GM12878 (cell line): Measurements from ENCODE around the gene ACYP2. TPM values are rescaled to one million over a fixed set of nuclear protein-coding genes. Genes with fewer than 3 reads are reported as not detected.

ENCODE experiments used
- CEBPZ ChIP-seq: fragments of 150-350 bp; IDR thresholded peaks from 2 replicates; pipeline ENCODE4 v1.6.1; 2016; ENCODE audit warnings: low read depth, low read length
- EZH2 ChIP-seq: IDR thresholded peaks from 2 replicates; pipeline ENCODE4 v1.6.1; 2012; ENCODE audit warnings: low read depth, mild to moderate bottlenecking, control low read depth, inconsistent platforms, low read length, borderline replicate concordance; ENCODE audit not compliant: control insufficient read depth
- HDGF ChIP-seq: fragments of 450-650 bp; IDR thresholded peaks from 2 replicates; pipeline ENCODE4 v1.6.1; 2016; ENCODE audit warnings: antibody characterized with exemption
- POLR2A ChIP-seq: IDR thresholded peaks from 2 replicates; pipeline ENCODE4 v1.6.1; 2011; ENCODE audit warnings: low read depth, mild to moderate bottlenecking, low read length
- SP1 ChIP-seq: IDR thresholded peaks from one replicate; pipeline ENCODE4 v1.6.1; 2011; ENCODE audit warnings: low read depth, low read length
- SPI1 ChIP-seq: IDR thresholded peaks from 2 replicates; pipeline ENCODE4 v1.6.1; 2011; ENCODE audit warnings: low read depth, mild to moderate bottlenecking, low read length, moderate library complexity, borderline replicate concordance; ENCODE audit not compliant: insufficient read depth
- SREBF1 ChIP-seq: IDR thresholded peaks from 2 replicates; pipeline ENCODE4 v1.6.1; 2012; ENCODE audit warnings: mild to moderate bottlenecking, low read length
- SRF ChIP-seq, 2 experiments: IDR thresholded peaks; 2 replicates each; pipeline ENCODE4 v1.6.1; 2011; ENCODE audit warnings: low read depth in 2 of 2, low read length in 2 of 2, mild to moderate bottlenecking in 1 of 2, moderate library complexity in 1 of 2
- SUPT20H ChIP-seq: IDR thresholded peaks from 2 replicates; pipeline ENCODE4 v1.6.1; 2011; ENCODE audit warnings: low read depth, mild to moderate bottlenecking, low read length, moderate library complexity, borderline replicate concordance; ENCODE audit not compliant: control insufficient read depth
- WRNIP1 ChIP-seq: IDR thresholded peaks from 2 replicates; pipeline ENCODE4 v1.6.1; 2011; ENCODE audit warnings: low read depth, low read length, improper control_type of control experiment, borderline replicate concordance
- ZSCAN29 ChIP-seq: fragments of 450-650 bp; IDR thresholded peaks from 2 replicates; pipeline ENCODE4 v1.6.1; 2017; ENCODE audit warnings: mild to moderate bottlenecking, moderate library complexity
- polyA plus RNA-seq, 11 experiments: library from polyadenylated mRNA; depleted of rRNA in 4 of 11; unstranded in 6 of 11; stranded (reverse) in 5 of 11; fragments of >200 nt; fragmentation: Nextera tagmentation in 4 of 11; fragmentation: Illumina TruSeq in 1 of 11; extraction: Ambion mirVana in 4 of 11; extraction: Trizol in 1 of 11; gene quantifications; 1 replicate in 1 of 11; 2 replicates in 10 of 11; pipeline versions ENCODE4 v1.2.1 to v1.2.3, GENCODE V29; 2011 to 2016; ENCODE audit warnings: inconsistent platforms in 2 of 11, missing spikeins in 2 of 11, low read depth in 1 of 11
- total RNA-seq, 4 experiments: library from RNA; depleted of rRNA in 3 of 4; stranded (reverse); fragments of >200 nt in 3 of 4; fragmentation: Illumina TruSeq in 1 of 4; extraction: Trizol in 1 of 4; gene quantifications; 2 replicates each; pipeline versions ENCODE4 v1.2.1 to v1.2.3, GENCODE V29; 2013 to 2021
- TF ChIP-seq, protein P1 (sequence below): IDR thresholded peaks from 2 replicates; pipeline ENCODE4 v1.6.1; 2012; ENCODE audit warnings: mild to moderate bottlenecking, low read depth, low read length
- TF ChIP-seq, protein P2 (sequence below): IDR thresholded peaks from 2 replicates; pipeline ENCODE4 v1.6.1; 2012; ENCODE audit warnings: improper control_type of control experiment, low read depth, low read length; ENCODE audit not compliant: insufficient replicate concordance
- TF ChIP-seq, protein P3 (sequence below): IDR thresholded peaks from 2 replicates; pipeline ENCODE4 v1.6.1; 2011; ENCODE audit warnings: borderline replicate concordance, low read depth, mild to moderate bottlenecking, moderate library complexity, mixed read lengths, low read length; ENCODE audit not compliant: insufficient read depth; ENCODE audit errors: extremely low read length
- TF ChIP-seq, protein P4 (sequence below): IDR thresholded peaks from 2 replicates; pipeline ENCODE4 v1.6.1; 2011; ENCODE audit warnings: low read depth, low read length, improper control_type of control experiment, borderline replicate concordance

ACYP2 gene
- total and polyA plus RNA-seq, 10 of the 15 experiments (the other 5 are each of a cell fraction or from before 2014, with no cell fraction given), result 4.2 to 16.3 (median 9.0) TPM

DNA sequence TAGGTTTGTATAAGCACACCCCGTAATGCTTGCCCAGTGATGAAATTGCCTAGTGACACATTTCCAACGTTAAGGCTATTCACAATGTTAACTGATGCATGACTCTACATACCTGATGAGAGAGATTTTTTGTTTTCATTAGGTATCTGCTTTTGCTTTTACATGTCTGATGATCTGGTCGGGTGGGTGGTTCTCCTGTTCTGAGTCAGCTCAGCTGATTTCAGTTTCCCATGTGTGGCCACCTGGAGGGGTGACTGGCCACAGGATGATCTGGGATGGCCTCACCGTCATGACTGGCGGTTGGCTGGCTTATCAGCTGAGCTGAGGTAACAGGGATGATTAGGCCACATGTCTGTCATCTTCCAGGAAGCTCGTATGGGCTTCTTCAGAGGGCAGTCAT lies 33.8 kb upstream of the ACYP2 start (continued):
- TF ChIP-seq SP1 (peak; percentile 85), SPI1 (no peak), SRF (IDR thresholded peaks at IDR 0.05; ENCODE audit: low read depth in 2 of 2, low read length in 2 of 2) (peak in 1 of 2 experiments; percentile 68; a peak in 1 of 4 replicates), POLR2A (no peak), HDGF (no peak), CEBPZ (no peak), EZH2 (no peak), SUPT20H (no peak), WRNIP1 (no peak), ZSCAN29 (no peak), SREBF1 (peak; percentile 45; the same call in 1 of the 2 replicates)
- TF ChIP-seq, protein P1, sequence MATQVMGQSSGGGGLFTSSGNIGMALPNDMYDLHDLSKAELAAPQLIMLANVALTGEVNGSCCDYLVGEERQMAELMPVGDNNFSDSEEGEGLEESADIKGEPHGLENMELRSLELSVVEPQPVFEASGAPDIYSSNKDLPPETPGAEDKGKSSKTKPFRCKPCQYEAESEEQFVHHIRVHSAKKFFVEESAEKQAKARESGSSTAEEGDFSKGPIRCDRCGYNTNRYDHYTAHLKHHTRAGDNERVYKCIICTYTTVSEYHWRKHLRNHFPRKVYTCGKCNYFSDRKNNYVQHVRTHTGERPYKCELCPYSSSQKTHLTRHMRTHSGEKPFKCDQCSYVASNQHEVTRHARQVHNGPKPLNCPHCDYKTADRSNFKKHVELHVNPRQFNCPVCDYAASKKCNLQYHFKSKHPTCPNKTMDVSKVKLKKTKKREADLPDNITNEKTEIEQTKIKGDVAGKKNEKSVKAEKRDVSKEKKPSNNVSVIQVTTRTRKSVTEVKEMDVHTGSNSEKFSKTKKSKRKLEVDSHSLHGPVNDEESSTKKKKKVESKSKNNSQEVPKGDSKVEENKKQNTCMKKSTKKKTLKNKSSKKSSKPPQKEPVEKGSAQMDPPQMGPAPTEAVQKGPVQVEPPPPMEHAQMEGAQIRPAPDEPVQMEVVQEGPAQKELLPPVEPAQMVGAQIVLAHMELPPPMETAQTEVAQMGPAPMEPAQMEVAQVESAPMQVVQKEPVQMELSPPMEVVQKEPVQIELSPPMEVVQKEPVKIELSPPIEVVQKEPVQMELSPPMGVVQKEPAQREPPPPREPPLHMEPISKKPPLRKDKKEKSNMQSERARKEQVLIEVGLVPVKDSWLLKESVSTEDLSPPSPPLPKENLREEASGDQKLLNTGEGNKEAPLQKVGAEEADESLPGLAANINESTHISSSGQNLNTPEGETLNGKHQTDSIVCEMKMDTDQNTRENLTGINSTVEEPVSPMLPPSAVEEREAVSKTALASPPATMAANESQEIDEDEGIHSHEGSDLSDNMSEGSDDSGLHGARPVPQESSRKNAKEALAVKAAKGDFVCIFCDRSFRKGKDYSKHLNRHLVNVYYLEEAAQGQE, result 0 out of 2 replicates have a peak, but pooled peaks have one; percentile 35
- TF ChIP-seq, protein P2, sequence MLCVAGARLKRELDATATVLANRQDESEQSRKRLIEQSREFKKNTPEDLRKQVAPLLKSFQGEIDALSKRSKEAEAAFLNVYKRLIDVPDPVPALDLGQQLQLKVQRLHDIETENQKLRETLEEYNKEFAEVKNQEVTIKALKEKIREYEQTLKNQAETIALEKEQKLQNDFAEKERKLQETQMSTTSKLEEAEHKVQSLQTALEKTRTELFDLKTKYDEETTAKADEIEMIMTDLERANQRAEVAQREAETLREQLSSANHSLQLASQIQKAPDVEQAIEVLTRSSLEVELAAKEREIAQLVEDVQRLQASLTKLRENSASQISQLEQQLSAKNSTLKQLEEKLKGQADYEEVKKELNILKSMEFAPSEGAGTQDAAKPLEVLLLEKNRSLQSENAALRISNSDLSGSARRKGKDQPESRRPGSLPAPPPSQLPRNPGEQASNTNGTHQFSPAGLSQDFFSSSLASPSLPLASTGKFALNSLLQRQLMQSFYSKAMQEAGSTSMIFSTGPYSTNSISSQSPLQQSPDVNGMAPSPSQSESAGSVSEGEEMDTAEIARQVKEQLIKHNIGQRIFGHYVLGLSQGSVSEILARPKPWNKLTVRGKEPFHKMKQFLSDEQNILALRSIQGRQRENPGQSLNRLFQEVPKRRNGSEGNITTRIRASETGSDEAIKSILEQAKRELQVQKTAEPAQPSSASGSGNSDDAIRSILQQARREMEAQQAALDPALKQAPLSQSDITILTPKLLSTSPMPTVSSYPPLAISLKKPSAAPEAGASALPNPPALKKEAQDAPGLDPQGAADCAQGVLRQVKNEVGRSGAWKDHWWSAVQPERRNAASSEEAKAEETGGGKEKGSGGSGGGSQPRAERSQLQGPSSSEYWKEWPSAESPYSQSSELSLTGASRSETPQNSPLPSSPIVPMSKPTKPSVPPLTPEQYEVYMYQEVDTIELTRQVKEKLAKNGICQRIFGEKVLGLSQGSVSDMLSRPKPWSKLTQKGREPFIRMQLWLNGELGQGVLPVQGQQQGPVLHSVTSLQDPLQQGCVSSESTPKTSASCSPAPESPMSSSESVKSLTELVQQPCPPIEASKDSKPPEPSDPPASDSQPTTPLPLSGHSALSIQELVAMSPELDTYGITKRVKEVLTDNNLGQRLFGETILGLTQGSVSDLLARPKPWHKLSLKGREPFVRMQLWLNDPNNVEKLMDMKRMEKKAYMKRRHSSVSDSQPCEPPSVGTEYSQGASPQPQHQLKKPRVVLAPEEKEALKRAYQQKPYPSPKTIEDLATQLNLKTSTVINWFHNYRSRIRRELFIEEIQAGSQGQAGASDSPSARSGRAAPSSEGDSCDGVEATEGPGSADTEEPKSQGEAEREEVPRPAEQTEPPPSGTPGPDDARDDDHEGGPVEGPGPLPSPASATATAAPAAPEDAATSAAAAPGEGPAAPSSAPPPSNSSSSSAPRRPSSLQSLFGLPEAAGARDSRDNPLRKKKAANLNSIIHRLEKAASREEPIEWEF, result peak; percentile 34
- TF ChIP-seq, protein P3, sequence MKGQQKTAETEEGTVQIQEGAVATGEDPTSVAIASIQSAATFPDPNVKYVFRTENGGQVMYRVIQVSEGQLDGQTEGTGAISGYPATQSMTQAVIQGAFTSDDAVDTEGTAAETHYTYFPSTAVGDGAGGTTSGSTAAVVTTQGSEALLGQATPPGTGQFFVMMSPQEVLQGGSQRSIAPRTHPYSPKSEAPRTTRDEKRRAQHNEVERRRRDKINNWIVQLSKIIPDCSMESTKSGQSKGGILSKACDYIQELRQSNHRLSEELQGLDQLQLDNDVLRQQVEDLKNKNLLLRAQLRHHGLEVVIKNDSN, result no peak
- TF ChIP-seq, protein P4, sequence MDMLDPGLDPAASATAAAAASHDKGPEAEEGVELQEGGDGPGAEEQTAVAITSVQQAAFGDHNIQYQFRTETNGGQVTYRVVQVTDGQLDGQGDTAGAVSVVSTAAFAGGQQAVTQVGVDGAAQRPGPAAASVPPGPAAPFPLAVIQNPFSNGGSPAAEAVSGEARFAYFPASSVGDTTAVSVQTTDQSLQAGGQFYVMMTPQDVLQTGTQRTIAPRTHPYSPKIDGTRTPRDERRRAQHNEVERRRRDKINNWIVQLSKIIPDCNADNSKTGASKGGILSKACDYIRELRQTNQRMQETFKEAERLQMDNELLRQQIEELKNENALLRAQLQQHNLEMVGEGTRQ, result no peak
